K562 (cell line): Measurements from ENCODE around the gene GREB1. TPM values are rescaled to one million over a fixed set of nuclear protein-coding genes. Genes with fewer than 3 reads are reported as not detected.

ENCODE experiments used
- ATAC-seq: fragments of 200-7000 bp; cut with Tn5 transposase; 3 replicates; pipeline ENCODE4 v1.9.1; 2020; ENCODE audit warnings: moderate library complexity
- BruUV-seq: library from RNA; stranded (reverse); fragments of 400-500 nt; replicated peaks from 2 replicates; lab custom pipeline; 2021; lab: Mats Ljungman, UMichigan
- CTCF ChIA-PET: fragments of 300-600 bp; formaldehyde crosslinking; extraction: SDS; loops from one replicate; lab custom pipeline; 2021; ENCODE audit warnings: low intra/inter-chr PET ratio; lab: Yijun Ruan, JAX
- POLR2A ChIA-PET: fragments of 300-600, 350-650 bp; sonication (Branson Sonifier 250); formaldehyde crosslinking; extraction: SDS; loops from one replicate; lab custom pipeline; 2021; ENCODE audit warnings: antibody characterized with exemption, inconsistent platforms; lab: Yijun Ruan, JAX
- DNase-seq, 4 experiments: peaks; one replicate each; pipeline versions ENCODE4 v3.0.0 to v3.0.0-alpha.2; 2011 to 2018; ENCODE audit warnings: low spot score in 3 of 4, mixed read lengths in 3 of 4; ENCODE audit errors: extremely low read depth in 1 of 4
- FAIRE-seq: peaks from 2 replicates; lab custom pipeline; 2011; peaks lifted over from hg19 to GRCh38; lab: Jason Lieb, UNC
- H2AFZ ChIP-seq: 2 replicates; pipeline ENCODE4 v1.6.0; 2011; ENCODE audit warnings: low read depth, low read length, control low read depth, inconsistent platforms
- H3K27ac ChIP-seq: fragments of 200-600 bp; 3 replicates; pipeline ENCODE4 v1.8.0; 2011; ENCODE audit warnings: low read depth, mild to moderate bottlenecking, control low read depth, inconsistent platforms, low read length, moderate library complexity, mixed read lengths; ENCODE audit errors: extremely low read depth
- H3K27me3 ChIP-seq, 2 experiments: fragments of 300-600 bp in 1 of 2; 2 replicates in 1 of 2; 3 replicates in 1 of 2; pipeline versions ENCODE4 v1.6.0 to v1.8.0; 2011; ENCODE audit warnings: inconsistent platforms in 2 of 2, low read length in 2 of 2, mild to moderate bottlenecking in 1 of 2, mixed read lengths in 1 of 2, moderate library complexity in 1 of 2; ENCODE audit not compliant: control insufficient read depth in 2 of 2, insufficient read depth in 2 of 2
- H3K36me3 ChIP-seq: fragments of 300-600 bp; 3 replicates; pipeline ENCODE4 v1.8.0; 2011; ENCODE audit warnings: mild to moderate bottlenecking, low read length, inconsistent platforms; ENCODE audit not compliant: control insufficient read depth, insufficient read depth
- H3K4me1 ChIP-seq, 2 experiments: fragments of 200-600 bp in 1 of 2; replicated peaks in 1 of 2; 2 replicates in 1 of 2; 3 replicates in 1 of 2; pipeline versions ENCODE4 v1.5.1 to v1.8.0; 2011; ENCODE audit warnings: inconsistent platforms in 2 of 2, low read length in 2 of 2, mild to moderate bottlenecking in 1 of 2, mixed read lengths in 1 of 2, moderate library complexity in 1 of 2; ENCODE audit not compliant: control insufficient read depth in 2 of 2, insufficient read depth in 2 of 2
- H3K4me2 ChIP-seq: 2 replicates; pipeline ENCODE4 v1.6.1; 2011; ENCODE audit warnings: low read length, control low read depth, inconsistent platforms, mixed read lengths; ENCODE audit not compliant: insufficient read depth
- H3K4me3 ChIP-seq: fragments of 200-600 bp; sonication (generic), shearing (Covaris generic); 2 replicates; pipeline ENCODE4 v1.5.1; 2016; ENCODE audit warnings: control low read depth, inconsistent platforms
- H3K79me2 ChIP-seq: fragments of 200-600 bp; 3 replicates; pipeline ENCODE4 v1.8.0; 2011; ENCODE audit warnings: low read length, inconsistent platforms; ENCODE audit not compliant: control insufficient read depth, insufficient read depth
- H3K9ac ChIP-seq, 2 experiments: 2 replicates each; pipeline versions ENCODE4 v1.6.0 to v1.6.1; 2011; ENCODE audit warnings: low read depth in 2 of 2, low read length in 2 of 2, control low read depth in 1 of 2, inconsistent platforms in 1 of 2, mild to moderate bottlenecking in 1 of 2, mixed read lengths in 1 of 2; ENCODE audit not compliant: insufficient read depth in 1 of 2
- H3K9me1 ChIP-seq: one replicate; pipeline ENCODE4 v1.6.0; 2011; ENCODE audit warnings: inconsistent platforms, mild to moderate bottlenecking, low read length, moderate library complexity; ENCODE audit not compliant: control insufficient read depth, insufficient read depth
- H3K9me3 ChIP-seq: replicated peaks from 2 replicates; pipeline ENCODE4 v1.5.1; 2011; ENCODE audit warnings: low read depth, low read length, inconsistent platforms; ENCODE audit not compliant: control insufficient read depth, insufficient read depth
- H4K20me1 ChIP-seq: replicated peaks from 2 replicates; pipeline ENCODE4 v1.6.1; 2011; ENCODE audit warnings: low read length, inconsistent platforms, mixed read lengths; ENCODE audit not compliant: control insufficient read depth, insufficient read depth
- AFF4 ChIP-seq: sonication (generic); formaldehyde crosslinking; IDR thresholded peaks from 2 replicates; pipeline ENCODE4 v1.8.0; 2023; ENCODE audit warnings: mild to moderate bottlenecking, missing genetic modification reagents
- CSDE1 ChIP-seq, 2 experiments: fragments of 450-650 bp; IDR thresholded peaks; 2 replicates each; pipeline ENCODE4 v1.6.1; 2016; ENCODE audit warnings: mild to moderate bottlenecking in 1 of 2
- ERF ChIP-seq: fragments of 450-650 bp; formaldehyde crosslinking; IDR thresholded peaks from 2 replicates; pipeline ENCODE4 v1.4.0; 2020; ENCODE audit warnings: mild to moderate bottlenecking, mixed read lengths
- ETV1 ChIP-seq: fragments of 450-650 bp; conservative IDR thresholded peaks from 2 replicates; pipeline ENCODE4 v1.6.1; 2016; ENCODE audit warnings: missing genetic modification characterization, control low read depth, low read depth, missing compliant biosample characterization
- FOXP1 ChIP-seq: sonication (generic); formaldehyde crosslinking; IDR thresholded peaks from 2 replicates; pipeline ENCODE4 v1.8.0; 2022; ENCODE audit warnings: mild to moderate bottlenecking, missing genetic modification reagents
- MBD1 ChIP-seq: fragments of 250-450 bp; sonication (Bioruptor Pico); IDR thresholded peaks from 2 replicates; pipeline ENCODE4 v1.8.0; 2022; ENCODE audit warnings: inconsistent platforms
- POLR2AphosphoS2 ChIP-seq: IDR thresholded peaks from 2 replicates; pipeline ENCODE4 v1.6.1; 2012; ENCODE audit warnings: low read length, improper control_type of control experiment
- SMARCC2 ChIP-seq: fragments of 450-650 bp; IDR thresholded peaks from 2 replicates; pipeline ENCODE4 v1.6.1; 2017; ENCODE audit warnings: antibody characterized with exemption, moderate library complexity, mild to moderate bottlenecking, low read depth
- SUPT5H ChIP-seq: fragments of 450-650 bp; IDR thresholded peaks from 2 replicates; pipeline ENCODE4 v1.6.1; 2016
- ZNF23 ChIP-seq: fragments of 250-450 bp; sonication (Bioruptor Pico); IDR thresholded peaks from 2 replicates; pipeline ENCODE4 v1.4.0; 2020; ENCODE audit warnings: mild to moderate bottlenecking
- WGBS: fragments of 100-300 bp; shearing (Covaris generic); methylation state at CpG from one replicate; pipeline ENCODE4 v1.1.6; 2016; ENCODE audit warnings: low coverage, mixed read lengths; ENCODE audit not compliant: insufficient coverage; ENCODE audit errors: missing lambda C conversion rate; 5-methylcytosine and 5-hydroxymethylcytosine counted together
- in situ Hi-C: fragments of 300-500 bp; cut with MboI; formaldehyde crosslinking; loops from 4 replicates; pipeline ENCODE4 v1.15.0; 2018; ENCODE audit warnings: inconsistent platforms, mixed read lengths
- intact Hi-C: fragments of 100-400 bp; cut with micrococcal nuclease; formaldehyde crosslinking; loops from 2 replicates; pipeline ENCODE4 v1.14.2; 2022
- polyA plus RNA-seq, 8 experiments: library from polyadenylated mRNA; depleted of rRNA in 4 of 8; stranded (reverse) in 5 of 8; unstranded in 3 of 8; fragments of >200 nt; fragmentation: Nextera tagmentation in 2 of 8; fragmentation: Illumina TruSeq in 1 of 8; extraction: Ambion mirVana in 2 of 8; extraction: Trizol in 1 of 8; gene quantifications; 2 replicates each; pipeline versions ENCODE4 v1.2.1 to v1.2.3, GENCODE V29; 2011 to 2014; ENCODE audit warnings: inconsistent platforms in 1 of 8, missing spikeins in 1 of 8
- total RNA-seq, 7 experiments: library from RNA; depleted of rRNA in 6 of 7; stranded (reverse); fragments of >200 nt in 6 of 7; fragmentation: Illumina TruSeq in 2 of 7; extraction: Trizol in 2 of 7; gene quantifications; 2 replicates each; pipeline versions ENCODE4 v1.2.1 to v1.2.3, GENCODE V29; 2011 to 2021; ENCODE audit warnings: low replicate concordance in 1 of 7

The GREB1 gene
- total and polyA plus RNA-seq, 9 of the 15 experiments (the other 6 are each of a cell fraction or from before 2014, with no cell fraction given): 0.04 to 0.86 (median 0.10) TPM; not detected in 1

DNA sequence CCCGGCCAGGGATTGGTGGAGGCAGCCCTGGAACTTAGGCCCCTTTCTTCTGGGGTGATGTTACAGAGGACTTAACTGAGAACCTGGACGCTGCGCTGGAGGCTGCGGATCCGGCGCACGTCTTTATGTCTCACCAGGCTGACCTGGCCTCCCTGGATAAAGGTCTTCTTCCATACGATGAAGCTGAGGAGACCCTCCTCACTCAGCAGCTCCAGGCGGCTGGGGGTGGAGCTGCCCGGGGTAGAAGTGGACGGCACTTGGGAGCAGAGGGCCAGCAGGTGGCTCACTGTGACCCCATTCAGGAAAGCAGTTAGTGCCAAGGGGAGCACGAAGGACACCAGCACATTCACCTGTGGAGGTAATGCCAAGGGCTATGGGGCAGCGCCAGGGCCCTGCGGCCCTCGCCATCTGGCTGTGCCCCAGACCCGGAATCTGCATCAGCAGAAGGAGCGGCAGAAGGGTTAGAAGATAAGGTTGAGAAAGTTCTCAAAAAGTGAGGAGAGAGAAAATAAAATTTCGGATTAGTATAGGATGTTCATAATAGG, 128.1 kb downstream of the GREB1 start:
- H3K4me2 ChIP-seq: no peak overlapping the region
- H3K4me3 ChIP-seq: no peak overlapping the region
- no peaks in the 10 kb centered on the region for H4K20me1 ChIP-seq
- peaks cover 32 to 75% of the 10 kb centered on the region in 2 experiments; a peak in 4 of 5 replicates for H3K27me3 ChIP-seq
- no peaks in the 10 kb centered on the region for H3K36me3 ChIP-seq
- no peaks in the 10 kb centered on the region for H3K79me2 ChIP-seq
- H3K27ac ChIP-seq: no peak overlapping the region
- H2AFZ ChIP-seq: no peak overlapping the region
- H3K9ac ChIP-seq: no peak overlapping the region
- H3K9me3 ChIP-seq: peaks cover 4% of the 10 kb centered on the region; the same call in 1 of the 2 replicates
- ATAC-seq: no peak
- CTCF ChIA-PET: no interaction called here
- no peaks in the 10 kb centered on the region for H3K9me1 ChIP-seq
- in situ Hi-C loops (no loop called here), intact Hi-C loops (no loop called here)
- peaks cover 4 to 7% of the 10 kb centered on the region in 2 experiments; a peak in 4 of 5 replicates for H3K4me1 ChIP-seq
- FAIRE-seq: no peak
- no TSS peak for BruUV-seq
- 3% methylated on average over 13 of the region's 18 CpGs for WGBS
- DNase-seq: no peak
- POLR2A ChIA-PET: no interaction called here
- TF ChIP-seq SMARCC2: no peak
- TF ChIP-seq CSDE1 (IDR thresholded peaks at IDR 0.05): no peak
- TF ChIP-seq ETV1 (tag): no peak
- TF ChIP-seq ERF (CRISPR knock-in tag): no peak
- no peak for TF ChIP-seq POLR2AphosphoS2
- TF ChIP-seq SUPT5H: no peak
- no peak for TF ChIP-seq ZNF23 (CRISPR knock-in tag)
- no peak for TF ChIP-seq FOXP1 (CRISPR knock-in tag)
- TF ChIP-seq AFF4 (CRISPR knock-in tag): no peak
- no peak for TF ChIP-seq MBD1 (CRISPR knock-in tag)
